NCI-H748 (cell line): ENCODE measurements around the gene SPON1.
A peak's percentile ranks its signal among the peaks of the same experiment; 100 is the strongest.
"Not testable (repeated sequence)": the region's sequence is repeated elsewhere in the genome, so short reads cannot be mapped to it uniquely, and the experiment has no call there.

Experiments used
- DNase-seq: peaks from one replicate; lab custom pipeline; 2025; ENCODE audit not compliant: unreplicated experiment; lab: John Stamatoyannopoulos, UW

SPON1 gene

DNA sequence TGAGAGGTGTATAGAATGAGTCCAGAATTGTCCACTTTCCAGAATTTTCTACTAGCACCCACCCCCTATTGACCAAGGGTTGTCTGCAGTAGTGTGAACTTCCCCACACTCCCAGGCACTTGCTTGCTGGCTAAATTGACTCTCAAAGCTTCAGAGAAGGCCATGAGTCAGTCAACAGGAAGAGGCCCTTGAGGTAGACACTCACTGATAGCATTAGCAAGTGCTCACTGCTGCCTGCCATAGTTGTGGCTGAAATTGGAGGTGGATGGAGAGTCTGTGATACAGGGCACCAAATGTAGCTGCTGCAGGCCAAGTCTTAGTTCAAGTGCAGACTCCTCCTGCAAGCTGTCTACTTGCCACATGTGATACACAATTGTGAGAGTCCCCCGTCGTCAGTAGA lies 156.8 kb downstream of the SPON1 start:
- DNase-seq = no peak

DNA sequence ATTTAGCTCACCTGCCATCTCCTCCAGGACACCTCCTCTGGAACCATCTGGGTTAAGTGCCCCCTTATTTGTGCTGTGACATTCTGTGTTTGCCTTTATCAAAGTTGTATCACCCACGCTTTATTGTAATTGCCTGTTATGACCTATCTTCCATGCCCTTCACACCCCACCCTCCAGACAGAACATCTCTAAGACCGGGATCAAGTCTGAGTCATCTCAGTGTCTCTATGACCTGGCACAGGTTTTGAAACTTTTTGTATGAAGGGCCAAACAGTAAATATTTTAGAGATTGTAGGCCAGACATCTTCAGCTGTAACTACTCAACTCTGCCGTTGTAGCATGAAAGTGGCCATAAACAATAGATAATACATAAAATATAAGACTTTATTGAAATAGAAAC lies 161.8 kb downstream of the SPON1 start:
- no peak for DNase-seq

DNA sequence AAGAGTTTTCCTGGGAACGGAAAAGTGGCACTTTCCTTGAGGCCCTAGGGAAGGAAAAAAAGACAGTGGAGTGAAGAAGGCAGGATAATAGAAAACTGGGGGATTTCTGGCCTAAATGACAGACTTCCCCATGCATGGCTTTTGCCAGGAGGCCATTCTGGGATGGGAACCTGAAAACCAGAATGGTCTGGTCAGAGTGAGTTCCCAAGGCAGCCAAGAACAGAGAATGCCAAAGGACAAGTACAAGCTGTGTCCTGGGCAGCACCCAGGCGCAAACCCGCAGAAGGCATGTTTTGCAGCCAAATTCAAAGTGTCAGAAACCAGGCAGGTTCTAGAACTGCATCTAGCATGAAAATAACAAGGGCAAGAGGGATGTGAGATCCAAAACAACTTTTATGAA lies 162.4 kb downstream of the SPON1 start:
- DNase-seq = no peak

DNA sequence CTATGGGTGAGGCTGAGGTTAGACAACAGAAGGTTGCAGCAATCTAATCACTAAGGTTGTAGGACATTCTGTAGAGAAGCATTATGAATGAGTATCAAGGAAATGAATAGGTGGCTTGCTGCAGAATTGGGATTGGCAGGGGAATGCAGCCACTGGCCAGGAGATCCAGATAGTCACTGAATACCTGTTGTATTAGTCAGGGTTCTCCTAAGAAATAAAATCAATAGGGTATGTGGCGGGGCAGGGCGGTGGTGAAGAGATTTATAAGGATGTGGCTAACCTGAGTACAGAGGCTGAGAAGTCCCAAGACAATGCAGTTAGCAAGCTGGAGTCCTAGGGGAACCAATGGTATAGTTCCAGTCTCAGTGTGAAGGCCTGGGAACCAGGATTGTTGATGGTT lies 163.0 kb downstream of the SPON1 start:
- DNase-seq = no peak

DNA sequence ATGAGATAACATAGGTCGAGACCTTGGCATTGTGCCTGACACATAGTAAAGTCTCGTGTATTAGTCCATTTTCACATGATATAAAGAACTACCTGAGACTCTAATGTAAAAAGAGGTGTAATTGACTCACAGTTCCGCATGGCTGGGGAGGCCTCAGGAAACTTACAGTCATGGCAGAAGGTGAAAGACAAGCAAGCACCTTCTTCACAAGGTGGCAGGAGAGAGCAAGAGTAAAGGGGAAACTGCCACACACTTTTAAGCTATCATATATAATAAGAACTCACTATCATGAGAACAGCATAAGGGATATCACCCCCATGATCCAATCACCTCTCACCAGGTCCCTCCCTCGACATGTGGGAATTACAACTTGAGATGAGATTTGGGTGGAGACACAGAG lies 165.2 kb downstream of the SPON1 start:
- DNase-seq = no peak

DNA sequence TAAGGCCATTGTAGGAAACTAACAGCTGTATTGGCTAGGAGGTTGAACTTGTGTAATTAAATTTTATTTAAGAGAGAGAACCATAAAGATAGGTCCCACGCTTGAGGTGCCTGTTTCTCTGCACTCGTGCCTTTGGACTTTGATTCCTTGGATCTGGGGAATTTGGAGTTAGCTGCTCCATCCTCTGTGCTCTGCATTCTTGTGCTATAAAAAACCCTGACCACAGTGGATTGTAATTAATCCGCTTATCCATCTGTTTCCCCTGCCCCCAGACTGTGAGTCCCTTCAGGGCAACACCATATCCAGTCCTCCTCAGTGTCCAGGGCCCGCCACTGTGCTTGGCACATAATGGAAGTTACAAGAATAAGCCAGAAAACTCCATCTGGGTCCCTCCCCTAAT lies 169.8 kb downstream of the SPON1 start:
- DNase-seq = no peak

DNA sequence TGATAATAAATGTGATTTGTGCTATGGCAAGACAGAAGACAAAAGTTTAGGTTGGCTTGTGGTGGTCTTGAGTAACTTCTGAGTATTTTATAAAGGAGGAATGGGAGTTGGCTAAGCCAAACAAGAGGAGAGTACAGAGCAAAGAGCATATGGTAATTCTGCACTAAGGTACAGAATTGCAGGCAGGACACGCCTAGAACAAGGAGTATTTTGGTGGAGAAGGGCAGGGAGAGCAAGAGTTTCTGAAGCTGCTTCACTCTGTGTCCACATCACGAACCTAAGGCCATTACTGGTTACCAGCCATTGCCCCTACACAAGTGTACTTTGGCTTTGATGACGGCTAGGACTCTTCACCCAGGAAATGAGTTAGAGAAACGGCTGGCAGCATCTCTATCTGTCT lies 170.9 kb downstream of the SPON1 start:
- DNase-seq = no peak

DNA sequence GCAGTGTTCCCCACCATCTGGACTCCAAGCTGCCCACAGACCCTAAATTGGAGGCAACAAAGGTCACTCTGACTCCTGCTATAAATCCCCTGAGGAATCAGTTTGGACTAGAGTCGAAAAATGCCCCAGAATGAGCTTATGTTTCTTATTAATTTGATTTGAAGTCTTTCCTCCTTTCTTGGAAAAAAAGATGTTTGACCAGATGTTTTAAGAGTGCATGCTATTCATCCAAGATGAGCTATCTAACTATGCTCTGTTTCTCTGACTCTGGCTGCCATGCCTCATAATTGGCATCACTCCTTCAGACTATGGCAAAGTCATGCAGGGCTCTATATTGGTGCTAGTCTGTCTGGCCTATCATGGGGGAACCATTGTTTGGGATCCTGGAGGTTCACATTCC lies 174.0 kb downstream of the SPON1 start:
- DNase-seq = no peak

DNA sequence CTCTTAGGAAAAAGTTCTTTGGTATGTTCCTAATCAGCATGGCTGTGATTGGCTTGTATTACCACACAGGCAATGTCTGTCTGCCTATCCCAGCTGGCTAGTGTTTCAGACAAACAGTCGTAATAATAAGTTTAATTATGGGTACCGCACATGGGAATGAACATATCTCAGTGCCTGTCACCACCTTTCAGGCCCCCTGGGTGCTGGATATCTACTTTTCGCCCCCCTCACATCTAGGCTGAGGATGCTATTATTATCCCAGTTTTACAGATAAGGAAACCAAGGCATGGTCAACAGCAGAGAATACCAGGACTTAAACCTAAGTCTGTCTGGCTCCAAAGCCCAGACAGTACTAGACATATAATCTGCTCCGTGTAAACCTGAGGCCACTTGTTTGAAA lies 174.8 kb downstream of the SPON1 start:
- no peak for DNase-seq

DNA sequence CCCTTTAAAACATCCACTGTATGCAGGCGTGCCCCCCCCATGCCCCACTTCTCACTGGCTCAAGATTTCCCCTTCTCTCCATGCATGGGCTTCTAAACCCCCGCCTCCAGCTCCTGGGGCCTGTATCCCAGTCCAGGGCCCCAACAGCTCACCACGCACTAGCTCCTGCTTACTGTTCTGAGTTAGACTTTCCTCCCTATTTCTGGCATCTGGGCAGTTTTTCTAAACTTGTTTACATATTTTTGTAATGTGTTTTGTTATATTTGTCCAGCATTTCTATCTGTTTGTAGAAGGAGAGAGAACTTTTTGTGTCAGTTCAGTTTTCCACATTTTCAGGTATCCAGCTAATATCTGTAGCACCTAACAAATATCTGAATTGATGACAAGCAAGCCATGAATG lies 178.5 kb downstream of the SPON1 start:
- DNase-seq = no peak

DNA sequence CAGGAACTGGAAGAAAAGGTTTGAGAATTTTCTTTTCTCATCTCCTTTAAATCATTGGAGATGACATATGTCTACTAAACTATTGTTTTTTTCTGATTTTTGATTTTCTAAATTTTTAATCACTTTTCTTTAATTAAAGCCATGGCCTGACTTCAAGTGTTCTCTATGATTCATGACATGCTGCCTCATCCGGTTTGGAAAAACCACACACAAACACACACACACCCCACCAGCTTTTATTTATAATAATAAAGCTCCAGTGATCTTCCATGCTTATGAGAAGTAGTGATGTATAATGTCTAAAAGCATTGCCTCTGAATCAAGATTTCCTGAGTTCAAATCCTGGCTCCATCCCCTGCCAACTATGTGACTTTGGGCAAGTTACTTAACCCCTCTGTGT lies 179.2 kb downstream of the SPON1 start:
- no peak for DNase-seq

DNA sequence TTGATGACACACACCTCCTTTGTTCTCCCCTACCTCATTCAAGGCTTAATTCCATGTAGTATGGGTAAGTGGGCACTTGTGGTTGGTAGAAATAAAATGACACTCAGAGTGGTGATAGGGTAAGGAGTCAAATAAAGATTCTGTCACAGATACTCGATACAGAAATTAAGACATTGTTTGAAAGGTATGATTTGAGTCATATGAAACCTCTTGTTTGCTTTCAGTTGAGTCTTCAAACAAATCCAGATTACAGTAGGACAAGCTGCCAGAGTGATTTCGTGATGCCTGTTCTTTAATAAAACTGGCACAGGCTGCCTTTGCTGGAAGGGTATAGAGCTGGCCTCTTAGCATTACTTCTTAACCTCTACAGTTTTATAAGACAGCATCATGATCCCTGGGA lies 182.4 kb downstream of the SPON1 start:
- no peak for DNase-seq

DNA sequence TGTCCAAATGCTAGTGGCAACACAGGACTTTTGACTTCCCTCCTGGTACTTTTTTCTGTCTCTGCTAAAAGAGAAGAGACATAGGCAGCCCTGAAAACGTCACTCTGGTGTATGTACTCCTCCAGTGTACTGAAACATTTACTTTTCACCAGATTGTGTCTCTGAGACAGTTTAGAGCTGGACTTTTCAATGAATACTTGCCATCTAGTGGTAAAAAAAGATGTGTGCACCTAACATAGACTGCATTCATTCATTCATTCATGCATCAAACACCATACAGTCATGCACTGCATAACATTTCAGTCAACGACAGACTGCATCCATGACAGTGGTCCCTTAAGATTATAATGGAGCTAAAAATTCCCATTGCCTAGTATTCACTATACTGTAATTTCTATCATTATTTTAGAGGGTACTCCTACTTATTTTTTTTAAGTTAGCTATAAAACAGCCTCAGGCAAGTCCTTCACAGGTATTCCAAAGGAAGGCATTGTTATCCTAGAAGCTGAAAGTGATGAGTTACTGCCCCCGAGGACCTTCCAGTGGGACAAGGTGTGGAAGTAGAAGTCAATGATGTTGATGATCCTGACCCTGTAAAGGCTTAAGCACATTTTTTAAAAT lies 186.2 kb downstream of the SPON1 start:
- peak; percentile 36 for DNase-seq

DNA sequence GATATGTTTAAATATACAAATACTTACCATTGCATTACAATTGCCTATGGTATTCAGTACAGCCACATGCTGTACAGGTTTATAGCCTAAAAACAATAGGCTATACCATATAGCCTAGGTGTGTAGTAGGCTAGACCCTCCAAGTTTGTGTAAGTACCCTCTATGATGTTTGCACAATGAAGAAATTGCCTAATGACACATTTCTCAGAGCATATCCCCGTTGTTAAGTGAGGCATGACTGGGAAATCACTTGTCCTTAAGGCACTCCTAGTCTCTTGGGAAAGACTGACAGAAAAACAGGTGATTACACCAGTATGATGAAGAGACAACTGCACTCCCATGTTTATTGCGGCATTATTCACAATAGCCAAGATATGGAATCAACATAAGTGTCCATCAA lies 187.2 kb downstream of the SPON1 start:
- no peak for DNase-seq

DNA sequence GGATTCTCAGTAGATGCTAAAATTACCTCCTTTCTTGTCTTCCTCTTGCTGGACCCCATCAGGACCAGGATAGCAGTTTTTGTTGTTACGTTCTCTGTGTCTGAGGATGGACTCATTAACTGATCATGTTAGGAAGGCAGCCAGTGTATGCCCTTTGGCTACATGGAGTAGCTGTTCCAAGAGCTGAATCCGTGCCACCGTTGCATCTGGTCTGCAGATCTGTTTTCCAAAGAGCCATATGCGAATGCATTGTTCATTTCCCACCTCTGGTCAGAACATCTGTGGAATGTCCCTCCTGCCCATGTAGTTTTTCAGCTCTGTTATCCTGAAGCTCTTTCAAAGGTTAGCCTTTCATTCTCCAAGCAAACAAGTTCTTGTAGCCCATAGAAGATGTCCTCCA lies 188.4 kb downstream of the SPON1 start:
- no peak for DNase-seq

DNA sequence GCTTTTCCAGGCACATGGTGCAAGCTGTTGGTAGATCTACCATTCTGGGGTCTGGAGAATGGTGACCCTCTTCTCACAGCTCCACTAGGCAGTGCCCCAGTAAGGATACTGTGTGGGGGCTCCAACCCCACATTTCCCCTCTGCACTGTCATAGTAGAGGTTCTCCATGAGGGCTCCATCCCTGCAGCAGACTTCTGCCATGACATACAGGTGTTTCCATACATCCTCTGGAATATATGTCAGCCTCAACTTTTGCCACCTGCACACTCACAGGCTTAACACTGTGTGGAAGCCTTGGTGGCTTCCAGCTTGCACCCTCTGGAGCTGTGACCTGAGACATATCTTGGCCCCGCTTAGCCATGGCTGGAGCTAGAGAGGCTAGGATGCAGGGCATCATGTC lies 191.6 kb downstream of the SPON1 start:
- not testable (repeated sequence) for DNase-seq

DNA sequence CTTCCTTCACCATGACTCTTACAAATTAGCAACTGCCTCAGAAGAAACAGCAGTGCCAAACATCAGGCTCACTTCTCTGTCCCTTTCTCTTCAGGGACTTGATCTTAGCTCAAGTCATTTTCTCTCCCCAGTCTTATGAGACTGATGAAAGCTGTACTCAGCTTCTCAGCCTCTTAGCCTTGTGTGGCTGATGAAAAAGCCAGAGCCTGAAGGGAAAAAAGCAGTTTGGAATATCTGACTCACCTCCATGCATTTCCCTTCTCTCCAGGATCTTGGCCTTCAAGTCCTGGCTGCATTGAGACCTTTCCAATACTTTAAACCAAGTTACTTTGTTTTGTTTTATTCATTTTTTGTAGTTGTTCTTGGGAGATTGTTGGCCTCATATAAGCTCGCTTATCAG lies 195.9 kb downstream of the SPON1 start:
- no peak for DNase-seq

DNA sequence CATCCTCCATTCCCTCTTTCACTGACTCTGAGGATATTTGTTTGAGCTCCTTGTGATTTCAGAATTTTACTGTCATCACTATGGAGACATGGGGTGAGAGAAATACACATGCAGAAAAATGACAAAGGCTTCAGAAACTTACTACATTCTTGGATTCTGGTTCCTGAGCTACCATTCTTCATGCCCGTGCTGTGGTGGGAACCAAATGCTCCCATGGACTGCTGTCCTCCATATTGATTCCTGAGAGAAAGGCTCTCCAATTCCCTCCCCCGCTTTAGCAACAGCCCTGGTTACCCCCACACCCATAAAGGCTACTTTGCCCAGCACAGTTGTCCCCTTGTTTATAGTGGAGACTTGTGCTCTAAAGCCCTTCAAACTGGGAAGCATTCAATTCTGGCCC lies 201.1 kb downstream of the SPON1 start:
- no peak for DNase-seq

DNA sequence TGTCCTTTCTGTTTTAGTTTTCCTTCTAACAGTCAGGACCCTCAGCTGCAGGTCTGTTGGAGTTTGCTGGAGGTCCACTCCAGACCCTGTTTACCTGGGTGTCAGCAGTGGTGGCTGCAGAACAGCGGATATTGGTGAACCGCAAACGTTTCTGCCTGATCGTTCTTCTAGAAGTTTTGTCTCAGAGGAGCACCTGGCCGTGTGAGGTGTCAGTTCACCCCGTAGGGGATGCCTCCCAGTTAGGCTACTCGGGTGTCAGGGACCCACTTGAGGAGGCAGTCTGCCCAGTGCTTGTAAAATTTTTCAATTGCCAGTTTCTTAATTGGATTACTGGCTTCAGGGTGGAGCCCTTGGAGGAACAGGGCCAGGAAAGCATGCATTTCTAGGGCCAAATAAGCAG lies 211.2 kb downstream of the SPON1 start:
- not testable (repeated sequence) for DNase-seq

DNA sequence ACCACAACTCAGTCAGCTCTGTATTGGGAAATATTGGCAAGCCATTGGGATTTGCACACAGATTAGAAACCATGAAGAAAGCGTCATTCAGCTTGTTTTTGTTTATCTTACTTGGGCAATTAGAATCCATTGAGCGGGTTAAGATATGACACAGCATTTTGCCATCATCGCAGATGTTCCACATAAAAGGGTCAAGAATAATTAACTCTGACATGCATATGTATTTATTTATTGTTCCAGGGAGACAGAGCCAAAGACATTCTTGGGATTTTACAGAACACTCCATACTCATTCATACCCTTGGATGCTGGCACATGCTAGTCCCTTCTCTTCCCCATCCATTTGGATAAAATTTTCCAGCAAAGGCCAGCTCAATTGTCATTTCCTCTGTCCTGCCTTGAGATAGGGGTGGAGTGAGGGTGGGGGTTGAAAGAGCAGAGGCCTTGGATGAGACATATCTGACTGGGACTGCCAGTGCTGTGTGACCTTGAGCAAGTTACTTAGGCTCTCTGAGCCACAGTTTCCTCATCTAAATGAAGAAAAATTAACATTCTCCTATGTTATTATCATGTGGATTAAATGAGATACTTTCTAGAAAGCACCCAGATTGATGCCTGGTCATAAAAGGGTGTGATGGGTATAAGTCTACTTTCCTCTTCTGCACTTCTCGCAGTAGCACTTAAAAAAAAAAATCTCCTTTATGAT lies 216.7 kb downstream of the SPON1 start:
- no peak for DNase-seq

DNA sequence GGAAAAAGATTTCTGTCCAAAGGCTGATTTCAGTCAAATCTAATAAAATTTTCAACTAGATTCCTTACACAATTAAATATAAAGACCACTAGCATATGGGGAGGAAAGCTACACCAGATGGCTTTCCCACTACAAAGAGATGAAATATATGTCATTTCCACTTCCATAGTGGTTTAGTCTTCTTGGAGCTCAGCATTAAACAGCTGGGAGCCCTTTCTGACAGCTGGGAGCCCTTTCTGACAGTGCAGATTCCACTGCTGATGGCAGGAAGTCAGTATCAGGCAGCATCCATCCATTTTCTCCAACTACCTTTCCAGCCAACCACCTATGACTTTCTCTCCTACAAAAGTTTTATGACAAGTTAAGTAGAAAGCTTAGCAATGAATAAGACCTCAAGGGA lies 218.6 kb downstream of the SPON1 start:
- no peak for DNase-seq

DNA sequence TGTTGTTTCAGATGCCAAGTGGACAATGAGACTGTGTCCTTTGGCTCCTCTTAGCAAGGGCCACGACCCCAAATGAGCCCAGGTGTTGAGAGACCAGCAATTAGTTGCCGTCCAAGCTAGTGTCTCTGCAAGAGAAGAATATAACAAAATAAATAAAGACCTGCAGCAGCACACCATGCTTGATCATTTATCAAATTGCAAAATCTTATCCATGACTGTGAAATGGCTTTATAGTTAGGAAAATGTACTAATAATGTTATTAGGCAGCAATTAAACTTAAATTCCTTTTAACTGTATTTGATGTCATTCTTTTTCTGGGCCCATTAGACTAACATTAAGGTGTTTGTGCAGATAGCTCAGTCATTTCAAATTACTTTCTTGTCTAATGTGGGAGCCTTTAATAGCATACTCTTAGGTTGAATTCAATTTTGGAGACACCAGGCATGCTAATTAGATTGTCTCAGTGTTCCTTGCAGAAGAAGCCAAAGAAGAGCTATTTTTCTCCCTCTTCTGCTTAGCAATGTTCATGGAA lies 220.4 kb downstream of the SPON1 start:
- no peak for DNase-seq
